ENCODE results near the gene CWC27.
"Not testable (repeated sequence)": the region's sequence is repeated elsewhere in the genome, so short reads cannot be mapped to it uniquely, and the experiment has no call there.

GRCh38 chr5:64830650-64831049 is 61.9 kb downstream of the CWC27 start:
- TF ChIP-seq CTCF (conservative IDR thresholded peaks at IDR 0.05; ENCODE audit: low read length); EZH2phosphoT487 (IDR thresholded peaks at IDR 0.05; ENCODE audit: borderline replicate concordance): not testable (repeated sequence)
